OCI-LY7 (cell line): ENCODE results near the gene MAP6. TPM values are rescaled to one million over a fixed set of nuclear protein-coding genes. Genes with fewer than 3 reads are reported as not detected.

Experiments
- BruUV-seq: library from RNA; stranded (reverse); fragments of 400-500 nt; replicated peaks from 2 replicates; lab custom pipeline; 2021; lab: Mats Ljungman, UMichigan
- CTCF ChIA-PET: fragments of 300-600 bp; sonication (Branson Sonifier 250); formaldehyde crosslinking; loops from one replicate; lab custom pipeline; 2022; ENCODE audit warnings: antibody characterized with exemption; ENCODE audit not compliant: unreplicated experiment; lab: Charles Lee
- POLR2A ChIA-PET: fragments of 300-600 bp; sonication (Branson Sonifier 250); formaldehyde crosslinking; loops from one replicate; lab custom pipeline; 2022; ENCODE audit warnings: antibody characterized with exemption; lab: Charles Lee
- DNase-seq: peaks from one replicate; pipeline ENCODE4 v3.0.0-alpha.2; 2015; ENCODE audit warnings: low spot score
- H2AFZ ChIP-seq: fragments of 200-600 bp; sonication (generic), shearing (Covaris generic); 2 replicates; pipeline ENCODE4 v1.6.1; 2014; ENCODE audit warnings: mild to moderate bottlenecking, antibody characterized with exemption, low read length, moderate library complexity
- H3K27ac ChIP-seq: fragments of 200-600 bp; sonication (generic); 2 replicates; pipeline ENCODE4 v1.5.1; 2014; ENCODE audit warnings: mixed run types, low read depth, mild to moderate bottlenecking, moderate library complexity, low read length, inconsistent platforms; ENCODE audit not compliant: poor library complexity, severe bottlenecking
- H3K36me3 ChIP-seq: fragments of 200-600 bp; sonication (generic); 2 replicates; pipeline ENCODE4 v1.6.1; 2014; ENCODE audit warnings: mild to moderate bottlenecking, antibody characterized with exemption, low read length, moderate library complexity, mixed read lengths; ENCODE audit not compliant: insufficient read depth
- H3K4me1 ChIP-seq: fragments of 200-600 bp; sonication (generic); 2 replicates; pipeline ENCODE4 v1.5.1; 2014; ENCODE audit warnings: mild to moderate bottlenecking, low read length; ENCODE audit not compliant: insufficient read depth, poor library complexity, severe bottlenecking
- H3K4me2 ChIP-seq: fragments of 200-600 bp; sonication (generic); 2 replicates; pipeline ENCODE4 v1.6.1; 2014; ENCODE audit warnings: mild to moderate bottlenecking, low read length
- H3K4me3 ChIP-seq: fragments of 200-600 bp; sonication (generic); 2 replicates; pipeline ENCODE4 v1.5.1; 2014; ENCODE audit warnings: mild to moderate bottlenecking, low read depth, low read length; ENCODE audit not compliant: poor library complexity, severe bottlenecking
- H3K79me2 ChIP-seq: fragments of 200-600 bp; sonication (generic); 2 replicates; pipeline ENCODE4 v1.6.1; 2016; ENCODE audit warnings: low read depth, mild to moderate bottlenecking, low read length, moderate library complexity, mixed read lengths; ENCODE audit not compliant: insufficient read depth
- H3K9me2 ChIP-seq: fragments of 200-600 bp; sonication (generic); 2 replicates; pipeline ENCODE4 v1.6.1; 2016; ENCODE audit warnings: mild to moderate bottlenecking, low read length, mixed read lengths; ENCODE audit not compliant: insufficient read depth
- H3K9me3 ChIP-seq: fragments of 200-600 bp; sonication (generic); 2 replicates; pipeline ENCODE4 v1.6.1; 2014; ENCODE audit warnings: mild to moderate bottlenecking, mixed run types, low read length, mixed read lengths
- H4K20me1 ChIP-seq: fragments of 200-600 bp; sonication (generic); 2 replicates; pipeline ENCODE4 v1.6.1; 2014; ENCODE audit warnings: mild to moderate bottlenecking, antibody characterized with exemption, low read length, moderate library complexity, mixed read lengths; ENCODE audit not compliant: insufficient read depth
- CTCF ChIP-seq: fragments of 200-600 bp; sonication (generic); conservative IDR thresholded peaks from 2 replicates; pipeline ENCODE4 v1.5.1; 2014; ENCODE audit warnings: mild to moderate bottlenecking, antibody characterized with exemption, low read length, moderate library complexity, mixed read lengths
- EZH2phosphoT487 ChIP-seq: fragments of 200-600 bp; sonication (generic); IDR thresholded peaks from 2 replicates; pipeline ENCODE4 v1.6.1; 2018; ENCODE audit warnings: low read depth, borderline replicate concordance, mild to moderate bottlenecking, mixed run types, antibody characterized with exemption, low read length, moderate library complexity, mixed read lengths
- intact Hi-C: fragments of 100-400 bp; cut with micrococcal nuclease; formaldehyde crosslinking; loops from one replicate; pipeline ENCODE4 v1.10.0; 2022; ENCODE audit not compliant: unreplicated experiment
- total RNA-seq, 2 experiments: library from RNA; depleted of rRNA in 1 of 2; stranded (reverse); fragments of >200 nt in 1 of 2; shearing (Covaris generic) in 1 of 2; gene quantifications; 2 replicates each; pipeline ENCODE4 v1.2.3, GENCODE V29; 2014 to 2022

The MAP6 gene
- total RNA-seq, 2 experiments from 2014 or later = not detected

- Histone ChIP-seq H3K4me3 (no peak overlapping the region), H3K4me2 (no peak overlapping the region), H2AFZ (no peak overlapping the region), H3K4me1 (no peaks in the 10 kb centered on the region), H3K9me3 (no peaks in the 10 kb centered on the region), H4K20me1 (no peaks in the 10 kb centered on the region), H3K9me2 (no peaks in the 10 kb centered on the region), H3K79me2 (no peaks in the 10 kb centered on the region), H3K27ac (no peak overlapping the region), H3K36me3 (no peaks in the 10 kb centered on the region)
- no peak for DNase-seq
- ChIA-PET POLR2A (no interaction called here), CTCF (no interaction called here)
- no TSS peak for BruUV-seq
- TF ChIP-seq EZH2phosphoT487 (no peak), CTCF (no peak)
- intact Hi-C loops = no loop called here
These were observed 119.4 kb downstream of the MAP6 start for GRCh38 chr11:75549370-75549958.

GRCh38 chr11:75548595-75549272 lies 120.1 kb downstream of the MAP6 start:
- Histone ChIP-seq H3K36me3 (no peaks in the 10 kb centered on the region), H3K4me3 (no peak overlapping the region), H3K9me2 (no peaks in the 10 kb centered on the region), H4K20me1 (no peaks in the 10 kb centered on the region), H3K27ac (no peak overlapping the region), H2AFZ (no peak overlapping the region), H3K79me2 (no peaks in the 10 kb centered on the region), H3K4me2 (no peak overlapping the region), H3K4me1 (no peaks in the 10 kb centered on the region), H3K9me3 (no peaks in the 10 kb centered on the region)
- no TSS peak for BruUV-seq
- CTCF ChIA-PET = no interaction called here
- intact Hi-C loops = no loop called here
- DNase-seq = no peak
- TF ChIP-seq CTCF (no peak), EZH2phosphoT487 (no peak)
- POLR2A ChIA-PET = no interaction called here

GRCh38 chr11:75547617-75548058 lies 121.2 kb downstream of the MAP6 start:
- H4K20me1 ChIP-seq = no peaks in the 10 kb centered on the region
- ChIA-PET POLR2A (no interaction called here), CTCF (no interaction called here)
- no peaks in the 10 kb centered on the region for H3K36me3 ChIP-seq
- H3K4me1 ChIP-seq = no peaks in the 10 kb centered on the region
- no peak overlapping the region for H3K27ac ChIP-seq
- intact Hi-C loops = loop anchor here (1.0 kb wide), 1 partner anchor 221 kb away; the partner anchor contains the start of gene DGAT2
- H3K79me2 ChIP-seq = no peaks in the 10 kb centered on the region
- no peak overlapping the region for H3K4me2 ChIP-seq
- H3K9me2 ChIP-seq = no peaks in the 10 kb centered on the region
- no peak overlapping the region for H3K4me3 ChIP-seq
- no TSS peak for BruUV-seq
- peak; percentile 41 for DNase-seq
- no peaks in the 10 kb centered on the region for H3K9me3 ChIP-seq
- TF ChIP-seq CTCF (peak; percentile 83), EZH2phosphoT487 (no peak)
- no peak overlapping the region for H2AFZ ChIP-seq
